ENCODE data around the gene ZNF512B. TPM values are rescaled to one million over a fixed set of nuclear protein-coding genes. Genes with fewer than 3 reads are reported as not detected.
A peak's percentile ranks its signal among the peaks of the same experiment; 100 is the strongest.

Gene ZNF512B
- total and polyA plus RNA-seq, 12 donors: 3.5 to 39.4 (median 13.9) TPM

GRCh38 chr20:63979557-63980316 is 10.0 kb upstream of the ZNF512B start, which contains the start of gene SAMD10:
Gene SAMD10 (minus strand): TSS chr20:63979642. CDS start chr20:63979467, 175 bp downstream.
- Histone ChIP-seq H3K27ac (peak within 1 kb of the TSS; percentile 30 to 94 (median 70)), H3K4me1 (replicated peaks in 1 of 2) (peaks cover 31 to 40% of the 10 kb centered on the region in 2 donors), H3K9me3 (replicated peaks in 1 of 3) (no peaks in the 10 kb centered on the region), H3K36me3 (replicated peaks in 1 of 2) (peaks cover 0 to 12% of the 10 kb centered on the region in 2 donors), H3K4me3 (peak within 1 kb of the TSS in 3 of 4 donors; percentile 18 to 96 (median 58)), H3K27me3 (no peaks in the 10 kb centered on the region)
- intact Hi-C loops (cut with DNase I): loop anchor here (5.0 to 10.0 kb wide), 3 partner anchors 195 to 442 kb away; partner anchors contain the start of gene PTK6 (in 1 of the 2)
- TF ChIP-seq POLR2A (IDR thresholded peaks at IDR 0.05) (no peak), CTCF (IDR thresholded peaks at IDR 0.05) (peak in 2 of 6 experiments; percentile 33 to 51)
- WGBS, 4 donors: 0 to 17% (median 3%) methylated on average over 3 to 51 of the region's 52 CpGs
- peak in 5 of 7 donors; percentile 42 to 67 (median 43) for DNase-seq

- peaks cover 0 to 7% of the 10 kb centered on the region in 2 donors for H3K36me3 ChIP-seq (replicated peaks in 1 of 2)
- H3K4me1 ChIP-seq (replicated peaks in 1 of 2): peaks cover 31 to 40% of the 10 kb centered on the region in 2 donors
- DNase-seq: no peak
- intact Hi-C loops (cut with DNase I): loop anchor here (5.0 to 10.0 kb wide), 3 partner anchors 194 to 442 kb away; partner anchors contain the start of gene PTK6 (in 1 of the 2)
- no peaks in the 10 kb centered on the region for H3K9me3 ChIP-seq (replicated peaks in 1 of 3)
- 1% methylated on average over 33 to 47 of the region's 47 CpGs; no CpG with 5 or more reads in 2 of the 4 donors for WGBS, 4 donors
- no peaks in the 10 kb centered on the region for H3K27me3 ChIP-seq
- peak overlapping the region in 3 of 5 donors; percentile 46 to 94 (median 70) for H3K27ac ChIP-seq
- peak overlapping the region in 3 of 4 donors; percentile 18 to 74 (median 58) for H3K4me3 ChIP-seq
- TF ChIP-seq CTCF (IDR thresholded peaks at IDR 0.05) (no peak), POLR2A (IDR thresholded peaks at IDR 0.05) (no peak)
Observed at GRCh38 chr20:63979229-63979556, 9.5 kb upstream of the ZNF512B start.

GRCh38 chr20:63978319-63979228 is 8.8 kb upstream of the ZNF512B start:
- Histone ChIP-seq H3K4me1 (replicated peaks in 1 of 2) (peaks cover 31 to 40% of the 10 kb centered on the region in 2 donors), H3K36me3 (replicated peaks in 1 of 2) (peaks cover 0 to 6% of the 10 kb centered on the region in 2 donors), H3K27me3 (no peaks in the 10 kb centered on the region), H3K9me3 (replicated peaks in 1 of 3) (no peaks in the 10 kb centered on the region), H3K27ac (peak overlapping the region in 3 of 5 donors; percentile 46 to 94 (median 70)), H3K4me3 (peak overlapping the region in 3 of 4 donors; percentile 18 to 74 (median 58))
- 10 to 23% (median 12%) methylated on average over 25 to 52 of the region's 52 CpGs for WGBS, 4 donors
- peak; percentile 74 to 87 (median 82) for DNase-seq
- intact Hi-C loops (cut with DNase I): loop anchor here (5.0 to 10.0 kb wide), 3 partner anchors 194 to 441 kb away; partner anchors contain the start of gene PTK6 (in 1 of the 2)
- TF ChIP-seq CTCF (IDR thresholded peaks at IDR 0.05) (no peak), POLR2A (IDR thresholded peaks at IDR 0.05) (peak in 1 of 2 donors; percentile 40)
